PC-9 (cell line): ENCODE measurements around the gene GARNL3. TPM values are rescaled to one million over a fixed set of nuclear protein-coding genes. Genes with fewer than 3 reads are reported as not detected.

Experiments used
- BruUV-seq: library from RNA; stranded (reverse); fragments of 400-500 nt; replicated peaks from 2 replicates; lab custom pipeline; 2021; lab: Mats Ljungman, UMichigan
- CTCF ChIA-PET: fragments of 300-600 bp; sonication (Branson Sonifier 250); formaldehyde crosslinking; loops from one replicate; lab custom pipeline; 2022; ENCODE audit warnings: antibody characterized with exemption; lab: Charles Lee
- POLR2A ChIA-PET: fragments of 300-600 bp; sonication (Branson Sonifier 250); formaldehyde crosslinking; loops from one replicate; lab custom pipeline; 2022; ENCODE audit warnings: antibody characterized with exemption; ENCODE audit not compliant: unreplicated experiment; lab: Charles Lee
- DNase-seq, 2 experiments: peaks; one replicate each; pipeline versions ENCODE4 v3.0.0 to v3.0.0-alpha.2; 2015 to 2022; ENCODE audit warnings: mixed read lengths in 1 of 2
- H2AFZ ChIP-seq: fragments of 200-600 bp; sonication (generic); 2 replicates; pipeline ENCODE4 v1.8.1; 2017; ENCODE audit warnings: antibody characterized with exemption
- H3F3A ChIP-seq: fragments of 200-600 bp; sonication (generic); 2 replicates; pipeline ENCODE4 v1.8.1; 2017; ENCODE audit warnings: antibody characterized with exemption, mild to moderate bottlenecking, low read depth; ENCODE audit not compliant: insufficient read depth
- H3K27ac ChIP-seq: fragments of 200-600 bp; sonication (generic); 2 replicates; pipeline ENCODE4 v1.6.1; 2016; ENCODE audit warnings: mixed run types
- H3K27me3 ChIP-seq: fragments of 200-600 bp; sonication (generic); 2 replicates; pipeline ENCODE4 v1.6.1; 2016; ENCODE audit warnings: low read depth, mixed run types; ENCODE audit not compliant: insufficient read depth
- H3K36me3 ChIP-seq: fragments of 200-600 bp; sonication (generic); 2 replicates; pipeline ENCODE4 v1.6.1; 2016; ENCODE audit warnings: low read depth, mixed run types
- H3K4me1 ChIP-seq: fragments of 200-600 bp; sonication (generic); replicated peaks from 2 replicates; pipeline ENCODE4 v1.6.1; 2016; ENCODE audit warnings: mixed run types; ENCODE audit not compliant: insufficient read depth
- H3K4me2 ChIP-seq: fragments of 200-600 bp; sonication (generic); 2 replicates; pipeline ENCODE4 v1.6.1; 2017; ENCODE audit warnings: mixed run types
- H3K4me3 ChIP-seq: fragments of 200-600 bp; sonication (generic); 2 replicates; pipeline ENCODE4 v1.6.1; 2016; ENCODE audit warnings: mixed run types
- H3K79me2 ChIP-seq: fragments of 200-600 bp; sonication (generic); 2 replicates; pipeline ENCODE4 v1.6.1; 2017; ENCODE audit warnings: low read depth, mixed run types
- H3K9me2 ChIP-seq: fragments of 200-600 bp; sonication (generic); 2 replicates; pipeline ENCODE4 v1.8.1; 2017; ENCODE audit warnings: mild to moderate bottlenecking; ENCODE audit not compliant: insufficient read depth
- H3K9me3 ChIP-seq: fragments of 200-600 bp; sonication (generic); 2 replicates; pipeline ENCODE4 v1.8.1; 2016; ENCODE audit warnings: low read depth; ENCODE audit not compliant: insufficient read depth
- H4K20me1 ChIP-seq: fragments of 200-600 bp; sonication (generic); 2 replicates; pipeline ENCODE4 v1.8.1; 2017; ENCODE audit not compliant: insufficient read depth
- EZH2 ChIP-seq: fragments of 200-600 bp; sonication (generic); IDR thresholded peaks from 2 replicates; pipeline ENCODE4 v1.8.0; 2017; ENCODE audit warnings: antibody characterized with exemption, low read depth
- intact Hi-C: fragments of 100-400 bp; cut with micrococcal nuclease; formaldehyde crosslinking; loops from one replicate; pipeline ENCODE4 v1.10.0; 2022; ENCODE audit not compliant: unreplicated experiment
- total RNA-seq: library from RNA; stranded (reverse); gene quantifications from 2 replicates; pipeline ENCODE4 v1.2.3, GENCODE V29; 2021
- TF ChIP-seq, protein P1 (sequence below): fragments of 200-600 bp; sonication (generic); conservative IDR thresholded peaks from 2 replicates; pipeline ENCODE4 v1.6.1; 2017; ENCODE audit warnings: mixed run types, antibody characterized with exemption, mild to moderate bottlenecking, moderate library complexity

Gene GARNL3
- total RNA-seq, 1 experiment from 2014 or later: 10.8 TPM

- DNase-seq: no peak
- TF ChIP-seq, protein P1, sequence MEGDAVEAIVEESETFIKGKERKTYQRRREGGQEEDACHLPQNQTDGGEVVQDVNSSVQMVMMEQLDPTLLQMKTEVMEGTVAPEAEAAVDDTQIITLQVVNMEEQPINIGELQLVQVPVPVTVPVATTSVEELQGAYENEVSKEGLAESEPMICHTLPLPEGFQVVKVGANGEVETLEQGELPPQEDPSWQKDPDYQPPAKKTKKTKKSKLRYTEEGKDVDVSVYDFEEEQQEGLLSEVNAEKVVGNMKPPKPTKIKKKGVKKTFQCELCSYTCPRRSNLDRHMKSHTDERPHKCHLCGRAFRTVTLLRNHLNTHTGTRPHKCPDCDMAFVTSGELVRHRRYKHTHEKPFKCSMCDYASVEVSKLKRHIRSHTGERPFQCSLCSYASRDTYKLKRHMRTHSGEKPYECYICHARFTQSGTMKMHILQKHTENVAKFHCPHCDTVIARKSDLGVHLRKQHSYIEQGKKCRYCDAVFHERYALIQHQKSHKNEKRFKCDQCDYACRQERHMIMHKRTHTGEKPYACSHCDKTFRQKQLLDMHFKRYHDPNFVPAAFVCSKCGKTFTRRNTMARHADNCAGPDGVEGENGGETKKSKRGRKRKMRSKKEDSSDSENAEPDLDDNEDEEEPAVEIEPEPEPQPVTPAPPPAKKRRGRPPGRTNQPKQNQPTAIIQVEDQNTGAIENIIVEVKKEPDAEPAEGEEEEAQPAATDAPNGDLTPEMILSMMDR: no peak
- TF ChIP-seq EZH2: no peak
- Histone ChIP-seq H4K20me1 (no peaks in the 10 kb centered on the region; the same call in 1 of the 2 replicates), H3K27me3 (no peaks in the 10 kb centered on the region), H2AFZ (no peak overlapping the region), H3K79me2 (no peaks in the 10 kb centered on the region), H3K4me2 (no peak overlapping the region), H3K4me1 (no peaks in the 10 kb centered on the region), H3K9me2 (no peaks in the 10 kb centered on the region), H3K9me3 (no peaks in the 10 kb centered on the region), H3K27ac (no peak overlapping the region), H3K36me3 (no peaks in the 10 kb centered on the region), H3K4me3 (no peak overlapping the region), H3F3A (peaks cover 15% of the 10 kb centered on the region; the same call in 1 of the 2 replicates)
- BruUV-seq: no TSS peak
- CTCF ChIA-PET: interaction anchor here (2.1 kb wide), 1 partner anchor 173 kb away, joined by 20 read pairs; the partner anchor contains the start of gene SLC2A8
- intact Hi-C loops: loop anchor here (10.0 kb wide), 1 partner anchor 502 kb away; no protein-coding TSS in a partner anchor
- POLR2A ChIA-PET: no interaction called here
Measured at GRCh38 chr9:127223266-127223665, 41.3 kb upstream of the GARNL3 start.

DNA sequence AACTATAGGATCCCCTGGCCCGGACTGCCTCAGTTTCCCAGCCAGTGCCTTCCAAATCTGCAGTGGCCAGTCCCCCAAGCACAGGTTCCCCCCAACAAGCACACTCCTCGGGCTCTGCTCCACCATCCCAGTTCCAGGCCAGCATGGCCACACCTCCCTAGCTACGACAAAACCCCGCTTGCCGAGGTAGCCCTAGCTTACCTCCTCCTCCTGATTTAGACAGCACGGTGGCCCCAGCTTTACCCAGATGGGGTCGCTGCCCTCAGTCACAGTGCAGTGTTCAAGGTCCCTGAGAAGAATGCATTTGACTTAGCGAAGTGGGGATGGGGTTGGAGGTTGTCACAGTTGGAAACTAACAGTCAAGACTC, 40.8 kb upstream of the GARNL3 start:
- no peaks in the 10 kb centered on the region for H3K79me2 ChIP-seq
- no peaks in the 10 kb centered on the region for H3K27me3 ChIP-seq
- no peak for DNase-seq
- ChIA-PET CTCF (interaction anchor here (0.7 to 2.1 kb wide), 2 partner anchors 27 to 173 kb away, joined by 6 to 20 read pairs; partner anchors contain the start of gene SLC2A8), POLR2A (interaction anchor here (0.6 to 1.3 kb wide), 5 partner anchors 18 to 578 kb away, joined by 3 to 31 read pairs (median 4); partner anchors contain the start of gene SLC2A8)
- intact Hi-C loops: loop anchor here (2.0 to 10.0 kb wide), 2 partner anchors 173 to 501 kb away; partner anchors contain the start of gene SLC2A8
- no peaks in the 10 kb centered on the region; the same call in 1 of the 2 replicates for H4K20me1 ChIP-seq
- H3K9me3 ChIP-seq: no peaks in the 10 kb centered on the region
- no TSS peak for BruUV-seq
- no peaks in the 10 kb centered on the region for H3K9me2 ChIP-seq
- H2AFZ ChIP-seq: 0 out of 2 replicates have a peak overlapping the region, but pooled peaks have one; percentile 97
- no peak overlapping the region for H3K27ac ChIP-seq
- peak overlapping the region; percentile 85; the same call in 1 of the 2 replicates for H3K4me3 ChIP-seq
- TF ChIP-seq EZH2: no peak
- TF ChIP-seq, protein P1: no peak; the same call in 1 of the 2 replicates
- H3K36me3 ChIP-seq: no peaks in the 10 kb centered on the region
- H3K4me2 ChIP-seq: peak overlapping the region; percentile 100
- H3K4me1 ChIP-seq: no peaks in the 10 kb centered on the region
- H3F3A ChIP-seq: peaks cover 15% of the 10 kb centered on the region; the same call in 1 of the 2 replicates

GRCh38 chr9:127224178-127224882, 40.2 kb upstream of the GARNL3 start:
- no peaks in the 10 kb centered on the region for H3K79me2 ChIP-seq
- H3K36me3 ChIP-seq: no peaks in the 10 kb centered on the region
- BruUV-seq: no TSS peak
- H4K20me1 ChIP-seq: no peaks in the 10 kb centered on the region; the same call in 1 of the 2 replicates
- DNase-seq: peak; percentile 80 to 97
- H3K27ac ChIP-seq: 0 out of 2 replicates have a peak overlapping the region, but pooled peaks have one; percentile 36
- H2AFZ ChIP-seq: peak overlapping the region; percentile 97
- peak overlapping the region; percentile 85 for H3K4me3 ChIP-seq
- H3K27me3 ChIP-seq: no peaks in the 10 kb centered on the region
- no peaks in the 10 kb centered on the region for H3K4me1 ChIP-seq
- TF ChIP-seq EZH2: no peak
- TF ChIP-seq, protein P1: no peak
- intact Hi-C loops: loop anchor here (2.0 to 10.0 kb wide), 2 partner anchors 172 to 500 kb away; partner anchors contain the start of gene SLC2A8
- no peaks in the 10 kb centered on the region for H3K9me2 ChIP-seq
- peaks cover 15% of the 10 kb centered on the region; the same call in 1 of the 2 replicates for H3F3A ChIP-seq
- no peaks in the 10 kb centered on the region for H3K9me3 ChIP-seq
- CTCF ChIA-PET: interaction anchor here (0.5 to 2.1 kb wide), 7 partner anchors 12 to 597 kb away, joined by 4 to 20 read pairs (median 6); partner anchors contain the start of gene SLC2A8
- H3K4me2 ChIP-seq: peak overlapping the region; percentile 100
- POLR2A ChIA-PET: interaction anchor here (0.6 to 1.3 kb wide), 10 partner anchors 19 to 854 kb away, joined by 3 to 31 read pairs (median 6); partner anchors contain the start of gene SLC2A8
